Measurements from ENCODE around the gene KLK13. TPM values are rescaled to one million over a fixed set of nuclear protein-coding genes. Genes with fewer than 3 reads are reported as not detected.

The KLK13 gene
- total RNA-seq, 1 donor from 2014 or later = not detected

DNA sequence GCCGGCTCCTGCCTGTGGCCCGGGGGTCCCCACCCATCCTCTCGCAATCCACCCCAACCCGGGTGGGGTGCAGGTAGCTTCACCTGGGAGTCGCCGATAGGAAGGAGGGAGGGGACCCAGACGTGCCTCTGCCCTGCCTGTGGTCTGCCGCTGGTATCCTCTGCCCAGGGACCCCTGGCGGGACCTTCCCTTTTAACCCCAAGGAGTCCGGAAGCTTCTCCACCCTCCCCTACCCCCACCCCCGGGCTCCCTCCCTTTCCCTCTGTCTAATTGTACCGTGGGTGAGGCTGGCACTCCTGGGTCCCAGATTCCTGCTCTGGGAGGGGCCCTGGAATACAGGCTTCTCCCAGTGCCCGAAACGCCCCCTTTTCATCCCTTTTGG lies 45.4 kb downstream of the KLK13 start, which contains the start of gene KLK10:
TSS of gene KLK10 (minus strand) at position 166 of the 382 bp plus-strand sequence. CDS start 579 bp downstream, outside the sequence.
- DNase-seq (ENCODE audit: low read depth) = no peak

DNA sequence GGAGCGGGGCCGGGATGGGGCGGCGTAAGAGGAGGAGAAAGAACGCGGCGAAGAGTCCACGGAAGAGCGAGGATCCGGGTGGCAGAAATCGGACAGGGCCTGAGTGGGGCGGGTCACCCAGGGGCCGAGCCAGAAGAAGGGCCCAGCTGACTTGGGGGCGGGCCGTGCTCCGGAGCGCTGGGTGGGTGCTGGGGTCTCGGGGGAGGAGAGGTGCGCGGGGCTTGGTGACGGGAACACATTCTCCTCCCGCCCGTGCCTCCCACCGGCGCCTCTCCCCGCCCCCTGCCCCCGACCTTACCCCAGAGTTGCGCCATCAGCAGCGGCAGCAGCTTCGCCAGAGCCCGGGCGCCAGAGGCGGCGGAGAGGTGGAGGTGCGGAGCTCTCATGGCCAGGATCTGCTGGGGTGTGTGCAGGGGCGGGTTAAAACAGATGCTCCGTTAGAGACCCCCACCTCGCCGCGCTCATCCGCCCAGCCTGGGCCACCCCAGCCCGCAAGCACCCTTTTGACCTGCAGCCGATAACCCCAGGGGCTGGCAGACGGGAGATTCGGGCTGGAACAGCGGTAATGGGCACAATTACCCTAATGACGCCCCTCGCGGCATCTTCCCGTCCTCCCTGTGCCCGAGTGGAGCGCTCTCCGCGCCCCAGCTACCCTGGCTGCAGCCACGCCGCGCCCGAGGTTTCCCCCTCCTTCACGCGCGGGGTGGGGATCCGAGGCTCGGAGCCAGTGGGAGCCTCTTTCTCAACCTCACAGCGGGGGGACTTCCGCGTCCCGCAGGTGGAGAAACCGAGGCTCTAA lies 45.9 kb downstream of the KLK13 start:
- DNase-seq (ENCODE audit: low read depth) = peak; percentile 5

DNA sequence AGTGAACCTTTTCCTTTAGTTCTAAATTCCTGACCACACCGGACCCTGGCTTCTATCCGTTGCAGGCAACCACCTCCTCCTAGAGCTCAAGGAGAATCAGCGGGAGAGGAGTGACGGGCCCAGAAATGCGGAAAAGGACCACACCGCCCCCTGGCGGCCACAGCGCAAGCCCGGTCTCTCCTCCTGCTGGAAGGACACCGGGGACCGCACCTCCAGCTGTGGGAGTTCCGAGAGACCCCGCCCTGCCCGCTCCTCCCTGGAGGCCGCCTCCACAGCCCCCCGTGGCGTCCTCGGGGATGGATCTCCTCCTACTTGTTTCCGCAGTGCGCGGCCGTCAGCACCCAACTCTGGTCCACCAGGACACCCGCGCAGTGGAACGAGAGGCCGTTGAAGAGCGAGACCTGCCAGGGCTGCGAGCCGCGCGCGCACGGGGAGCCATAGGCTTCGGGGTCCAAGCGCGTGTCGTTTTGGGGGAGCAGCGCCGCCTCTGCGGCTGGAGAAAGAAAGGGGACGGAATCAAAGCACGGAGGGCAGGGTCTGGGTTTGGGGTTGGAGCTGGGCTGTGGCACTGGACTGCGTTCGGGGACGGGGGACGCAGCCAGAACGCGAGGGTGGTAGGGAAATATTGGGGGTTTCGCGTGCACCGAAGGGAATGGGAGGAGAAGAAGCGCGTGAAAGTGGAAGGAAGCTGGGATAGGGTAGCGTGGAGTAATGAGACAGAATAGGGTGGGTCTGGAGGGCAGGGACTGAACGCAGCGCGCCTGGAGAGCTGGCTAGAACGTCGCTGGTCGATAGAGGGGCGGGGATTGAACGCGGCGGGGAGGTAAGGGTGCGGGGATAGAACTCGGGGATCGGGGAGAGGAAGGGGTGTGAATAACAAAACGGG lies 47.9 kb downstream of the KLK13 start:
- DNase-seq (ENCODE audit: low read depth) = no peak

DNA sequence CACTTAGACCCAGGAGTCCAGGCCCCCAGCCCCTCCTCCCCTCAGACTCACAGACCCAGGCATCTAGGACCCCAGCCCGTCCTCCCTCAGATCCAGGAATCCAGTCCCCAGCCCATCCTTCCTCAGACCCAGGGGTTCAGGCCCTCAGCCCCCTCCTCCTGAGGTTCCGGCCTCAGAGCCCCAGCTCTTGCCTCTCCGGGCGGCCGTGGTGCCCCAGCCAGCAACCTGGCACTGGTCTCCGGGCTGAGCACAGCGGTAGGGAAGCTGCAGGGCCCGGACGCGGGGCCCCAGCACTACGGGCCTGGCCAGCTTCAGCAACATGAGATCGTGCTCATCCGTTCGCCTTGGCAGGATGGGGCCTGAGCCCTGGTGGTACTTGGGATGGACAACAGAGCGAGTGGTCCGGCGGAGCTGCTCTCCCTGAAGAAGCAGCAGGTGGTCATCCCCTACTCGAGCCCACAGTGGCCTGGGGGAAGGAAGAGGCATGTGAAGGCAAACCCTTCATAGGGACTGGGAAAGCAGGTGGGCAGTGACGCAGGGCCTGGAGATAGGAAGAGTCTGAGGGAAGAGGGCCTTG lies 49.1 kb downstream of the KLK13 start:
- no peak for DNase-seq (ENCODE audit: low read depth)

DNA sequence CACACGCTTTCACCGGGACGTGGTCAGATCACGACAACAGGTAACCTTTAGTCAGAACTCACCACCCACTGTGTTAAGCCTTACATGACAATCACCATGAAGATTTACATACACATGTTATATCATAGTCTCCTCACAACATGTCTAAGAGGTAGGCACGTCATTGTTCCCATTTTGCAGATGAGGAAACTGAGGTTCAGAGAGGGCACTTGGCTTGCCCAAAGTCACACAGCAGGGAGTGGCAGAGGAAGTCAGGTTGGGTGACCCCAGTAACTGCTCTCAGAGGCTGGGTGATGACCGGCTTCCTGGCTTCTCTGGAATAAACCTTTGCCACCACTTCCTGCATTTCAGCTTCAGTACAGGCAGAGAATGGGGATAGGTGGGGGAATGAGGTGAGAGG lies 50.6 kb downstream of the KLK13 start:
- no peak for DNase-seq (ENCODE audit: low read depth)

DNA sequence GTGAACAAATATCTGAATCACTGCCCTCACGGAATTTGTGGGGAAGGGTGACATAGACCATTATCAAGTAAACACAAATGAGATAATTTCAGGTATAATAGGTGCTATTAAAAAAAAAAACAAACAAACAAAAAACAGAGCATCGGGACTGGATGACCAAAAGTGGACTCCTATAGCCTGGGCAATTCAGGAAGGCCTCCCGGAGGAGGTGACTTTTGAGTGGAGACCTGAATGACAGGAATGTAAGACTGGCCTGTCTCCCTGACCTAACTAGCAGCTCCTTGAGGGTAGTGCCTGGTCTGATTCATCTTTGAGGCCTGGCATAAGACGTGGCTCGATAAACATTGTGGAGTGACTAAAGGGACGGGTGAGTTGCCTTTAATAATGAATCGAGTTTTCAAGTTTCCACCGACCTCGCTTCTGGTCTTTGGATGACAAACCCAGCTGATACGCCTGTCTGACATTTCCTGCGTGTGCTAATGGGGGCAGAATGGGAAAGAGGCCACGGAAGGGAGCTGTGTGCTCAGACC lies 52.2 kb downstream of the KLK13 start:
- DNase-seq (ENCODE audit: low read depth) = no peak

DNA sequence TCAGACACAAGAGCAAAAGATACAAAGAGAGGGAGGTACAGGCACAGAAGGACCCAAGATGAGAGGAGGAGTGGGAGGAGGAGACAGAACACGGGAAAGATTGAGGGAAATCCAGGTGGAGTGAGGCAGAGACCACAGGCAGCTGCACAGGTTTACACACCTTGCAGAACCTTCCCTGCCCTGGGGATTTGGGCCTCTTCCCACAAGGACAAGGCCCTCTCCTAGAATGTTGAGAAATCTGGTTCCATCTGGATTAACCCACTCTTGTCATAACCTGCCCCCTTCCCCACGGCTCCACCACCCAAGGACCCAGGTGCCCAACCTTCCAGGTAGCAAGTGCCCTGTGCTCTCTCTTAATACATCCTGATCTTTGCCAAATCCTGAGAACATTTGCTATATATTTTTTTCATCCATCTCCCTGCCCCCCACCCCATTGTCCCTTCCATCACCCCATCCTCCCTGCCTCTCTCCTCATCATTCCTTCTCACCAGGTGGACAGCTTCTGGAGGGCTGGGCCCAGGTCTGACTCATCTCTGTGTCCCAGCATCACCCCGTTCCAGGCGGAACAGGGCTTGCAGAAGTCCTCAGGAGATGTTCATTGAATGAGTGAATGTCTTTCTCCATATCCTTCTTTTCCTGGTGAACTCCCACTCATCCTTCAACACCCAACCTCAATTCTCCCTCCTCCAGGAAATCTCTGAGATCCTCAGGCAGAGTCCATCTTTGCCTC lies 54.7 kb downstream of the KLK13 start:
- DNase-seq (ENCODE audit: low read depth) = no peak

DNA sequence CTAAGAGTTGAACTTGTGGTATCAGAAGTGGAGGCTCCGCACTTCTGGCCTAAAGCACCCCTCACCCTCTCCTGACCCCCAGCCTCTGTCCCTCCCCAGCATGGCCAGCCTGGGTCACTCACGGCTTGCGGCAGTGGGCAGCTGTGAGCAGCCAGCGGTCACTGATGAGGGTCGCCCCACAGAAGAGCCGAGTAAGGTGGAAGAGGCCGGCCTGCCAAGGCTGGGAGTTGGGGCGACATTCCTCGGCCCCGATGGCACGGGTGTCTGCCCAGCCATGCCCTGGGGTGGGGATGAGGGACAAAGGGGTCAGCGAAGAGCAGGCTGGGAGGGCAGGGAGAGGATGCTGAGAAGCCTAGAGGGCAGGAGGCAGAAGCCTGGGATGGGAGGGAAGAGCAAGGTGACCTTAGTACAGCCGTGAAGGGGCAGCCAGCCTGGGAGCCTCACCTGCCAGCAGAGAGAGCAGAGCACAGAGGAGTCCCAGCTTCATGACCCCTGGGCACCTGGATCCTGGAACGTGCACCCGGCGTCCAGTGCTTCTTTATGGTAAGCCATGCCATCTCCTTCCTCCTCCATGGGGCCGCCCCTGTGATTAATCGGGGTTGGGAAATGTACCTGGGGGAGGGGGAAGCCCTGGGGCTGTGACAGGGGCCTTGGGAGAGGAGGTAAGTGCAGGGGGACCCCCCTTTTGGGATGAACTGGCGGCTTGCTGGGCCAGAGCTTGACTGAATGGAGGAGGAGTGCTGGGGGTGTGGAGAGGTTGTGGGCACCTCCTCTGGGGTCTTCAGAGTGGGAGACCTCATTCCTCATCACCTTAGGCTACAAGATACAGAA lies 55.6 kb downstream of the KLK13 start:
- no peak for DNase-seq (ENCODE audit: low read depth)

DNA sequence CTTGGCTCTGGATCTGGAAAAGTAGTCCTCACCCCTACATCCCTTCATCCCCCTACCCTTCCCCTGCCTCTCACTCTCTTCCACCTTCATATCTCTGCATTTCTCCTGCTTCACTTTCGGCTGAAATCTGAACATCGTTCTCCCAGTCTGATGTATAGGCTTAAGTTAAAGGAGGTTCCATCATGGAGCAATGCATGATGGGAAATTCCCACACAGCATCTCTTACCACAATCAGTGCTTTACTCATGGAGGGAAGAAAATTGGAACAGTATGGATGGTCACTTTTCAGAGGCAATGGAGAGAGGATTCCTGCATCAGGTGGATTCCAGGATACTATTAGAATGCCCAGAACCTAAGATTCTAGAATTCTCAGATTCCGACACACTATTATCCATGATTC lies 57.4 kb downstream of the KLK13 start:
- no peak for DNase-seq (ENCODE audit: low read depth)

DNA sequence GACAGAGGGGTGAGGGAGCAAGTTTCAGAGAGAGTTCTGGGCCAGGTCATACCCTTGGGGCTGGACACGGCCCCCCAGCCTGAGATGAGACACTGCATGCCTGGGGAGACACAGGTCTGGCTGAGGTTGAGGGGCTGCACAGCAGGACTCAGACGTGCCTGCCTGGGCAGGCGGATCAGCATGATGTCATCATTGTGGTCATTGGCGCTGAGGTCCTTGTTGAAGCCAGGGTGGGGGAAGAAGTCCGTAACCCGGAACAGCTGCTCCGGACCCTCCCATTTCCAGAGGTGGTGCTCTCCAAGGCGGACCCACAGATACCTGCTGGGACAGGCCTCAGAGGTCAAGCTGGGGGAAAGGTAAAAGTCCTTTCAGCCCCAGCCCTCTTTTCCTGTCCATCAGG lies 58.5 kb downstream of the KLK13 start:
- DNase-seq (ENCODE audit: low read depth) = no peak

Other genes starting within 250 kb of the KLK13 start
- gene KLK1, start 241.3 kb downstream of the KLK13 start, total RNA-seq = not detected in 2 replicates
- gene KLK15, start 231.5 kb downstream of the KLK13 start, total RNA-seq = not detected in 2 replicates
- gene KLK3, start 210.2 kb downstream of the KLK13 start, total RNA-seq = not detected in 2 replicates
- not detected in 2 replicates for gene KLK2, start 191.7 kb downstream of the KLK13 start, total RNA-seq
- not detected in 2 replicates for gene KLK4, start 153.7 kb downstream of the KLK13 start, total RNA-seq
- 1.3 and 20.7 TPM in 2 replicates for gene KLK5, start 112.1 kb downstream of the KLK13 start, total RNA-seq
- gene KLK6, start 95.5 kb downstream of the KLK13 start, total RNA-seq = 1.0 and 16.8 TPM in 2 replicates
- gene KLK7, start 81.2 kb downstream of the KLK13 start, total RNA-seq = 0.30 and 10.8 TPM in 2 replicates
- gene KLK8, start 63.5 kb downstream of the KLK13 start, total RNA-seq = 5.4 TPM in 1 of 2 replicates, not detected in the other
- gene KLK10, start 45.4 kb downstream of the KLK13 start, total RNA-seq = 0.60 and 17.4 TPM in 2 replicates
- not detected in 2 replicates for gene KLK11, start 38.5 kb downstream of the KLK13 start, total RNA-seq
- gene KLK12, start 30.1 kb downstream of the KLK13 start, total RNA-seq = not detected in 2 replicates
- not detected in 2 replicates for gene KLK14, start 17.8 kb upstream of the KLK13 start, total RNA-seq
- gene CTU1, start 43.3 kb upstream of the KLK13 start, total RNA-seq = 6.4 and 7.8 TPM in 2 replicates
- not detected in 2 replicates for gene SIGLEC9, start 59.8 kb upstream of the KLK13 start, total RNA-seq
- not detected in 2 replicates for gene SIGLEC7, start 77.2 kb upstream of the KLK13 start, total RNA-seq
- not detected in 2 replicates for gene CD33, start 160.0 kb upstream of the KLK13 start, total RNA-seq
- gene SIGLECL1, start 186.0 kb upstream of the KLK13 start, total RNA-seq = not detected in 2 replicates
- 0.05 TPM in 1 of 2 replicates, not detected in the other for gene IGLON5, start 246.6 kb upstream of the KLK13 start, total RNA-seq

Measured in renal cortical epithelial cell (primary cell).